ENCODE results near the gene NPIPB8. TPM values are rescaled to one million over a fixed set of nuclear protein-coding genes. Genes with fewer than 3 reads are reported as not detected.

Gene NPIPB8
- total and polyA plus RNA-seq, 2 of the 13 experiments (the other 11 are each of a cell fraction or from before 2014, with no cell fraction given), result 0.49 to 2.3 TPM

DNA sequence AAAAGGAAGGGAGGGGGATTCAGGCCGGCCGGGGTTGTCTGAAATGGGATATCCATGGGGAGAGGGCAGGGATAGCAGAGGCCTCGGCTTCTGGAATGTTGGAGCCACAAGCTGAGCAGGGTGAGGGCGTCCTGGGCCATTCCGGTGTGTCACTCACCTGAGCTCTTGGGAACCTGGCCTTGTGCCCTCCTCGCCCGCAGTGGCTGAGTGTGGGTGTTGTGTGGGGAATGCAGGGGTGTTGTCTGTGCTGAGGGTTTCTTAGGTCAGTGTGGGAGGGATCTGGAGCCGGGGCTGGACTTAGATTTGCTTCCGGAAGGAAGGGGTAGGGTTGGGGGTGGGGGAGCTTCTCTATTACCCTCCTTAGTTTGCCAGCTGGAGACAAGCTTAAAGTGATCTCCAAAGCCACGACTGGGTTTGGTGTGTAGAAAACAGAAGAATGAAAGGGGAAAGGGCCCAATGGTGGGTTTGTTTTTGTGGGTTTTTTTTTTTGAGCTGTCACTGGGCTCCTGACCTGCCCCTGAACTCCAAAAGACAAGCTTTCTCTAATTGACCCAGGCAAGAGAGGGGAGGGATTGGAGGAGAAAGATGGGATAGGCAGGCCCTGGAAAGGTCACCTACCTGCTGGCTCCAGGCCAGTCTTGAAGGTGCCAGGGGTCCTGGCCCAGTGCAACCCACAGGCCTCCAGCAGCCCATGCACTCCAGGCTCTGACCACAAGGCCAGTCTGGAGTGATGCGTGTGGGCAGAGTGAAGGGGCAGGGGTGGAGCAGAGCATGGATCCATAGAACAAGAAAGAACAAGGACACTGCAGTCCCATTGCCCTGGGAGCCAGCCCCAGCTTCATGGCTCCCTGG lies 40.8 kb upstream of the NPIPB8 start, which contains the start of gene SULT1A2 (continued):
- TF ChIP-seq POGK (CRISPR knock-in tag; conservative IDR thresholded peaks at IDR 0.05) (no peak; the same call in 1 of the 2 replicates), ZNF362 (CRISPR knock-in tag; IDR thresholded peaks at IDR 0.05; ENCODE audit: borderline replicate concordance) (peak; percentile 21; the same call in 1 of the 2 replicates), LRRFIP1 (CRISPR knock-in tag; conservative IDR thresholded peaks at IDR 0.05) (no peak), ZNF547 (CRISPR knock-in tag; IDR thresholded peaks at IDR 0.05) (no peak), FOXP1 (IDR thresholded peaks at IDR 0.05) (no peak), FOXP1 (CRISPR knock-in tag; IDR thresholded peaks at IDR 0.05) (peak; percentile 58; the same call in 1 of the 2 replicates), GATAD2A (CRISPR knock-in tag; IDR thresholded peaks at IDR 0.05) (no peak; the same call in 1 of the 2 replicates), ZNF264 (CRISPR knock-in tag; IDR thresholded peaks at IDR 0.05) (no peak), ZNF383 (CRISPR knock-in tag; IDR thresholded peaks at IDR 0.05; ENCODE audit: borderline replicate concordance) (no peak), CHD4 (IDR thresholded peaks at IDR 0.05; ENCODE audit: borderline replicate concordance, low read length) (no peak), KDM5A (IDR thresholded peaks at IDR 0.05; ENCODE audit: borderline replicate concordance, low read length) (no peak; the same call in 1 of the 2 replicates), MYNN (CRISPR knock-in tag; IDR thresholded peaks at IDR 0.05; ENCODE audit: low read depth) (no peak), CREM (IDR thresholded peaks at IDR 0.05) (no peak), CREM (CRISPR knock-in tag; IDR thresholded peaks at IDR 0.05) (no peak), ZNF781 (CRISPR knock-in tag; IDR thresholded peaks at IDR 0.05; ENCODE audit: borderline replicate concordance, not compliant biosample characterization) (no peak), ZFAT (CRISPR knock-in tag; conservative IDR thresholded peaks at IDR 0.05) (no peak), ZNF557 (CRISPR knock-in tag; IDR thresholded peaks at IDR 0.05) (0 out of 2 replicates have a peak, but pooled peaks have one; percentile 41), TBP (CRISPR knock-in tag; IDR thresholded peaks at IDR 0.05) (no peak), ZNF354B (CRISPR knock-in tag; IDR thresholded peaks at IDR 0.05) (no peak), RFXANK (CRISPR knock-in tag; IDR thresholded peaks at IDR 0.05) (no peak), ARID4A (CRISPR knock-in tag; IDR thresholded peaks at IDR 0.05; ENCODE audit: borderline replicate concordance) (no peak; the same call in 1 of the 2 replicates)

Measured in HepG2 (cell line).